ENCODE data around the gene PEMT.

PEMT gene

GRCh38 chr17:17612085-17613022 lies 20.8 kb upstream of the PEMT start:
- H3K9me3 ChIP-seq (ENCODE audit: insufficient read depth, low read length): no peaks in the 10 kb centered on the region
- no peaks in the 10 kb centered on the region for H3K79me2 ChIP-seq (ENCODE audit: insufficient read depth, low read length)
- no peak overlapping the region for H3K4me3 ChIP-seq (ENCODE audit: insufficient read depth, low read length, poor library complexity, severe bottlenecking)
- no peaks in the 10 kb centered on the region for H3K9me2 ChIP-seq (replicated peaks; ENCODE audit: insufficient read depth, low read length)
- TF ChIP-seq CTCF (IDR thresholded peaks at IDR 0.05; ENCODE audit: insufficient read depth, low read length, poor library complexity, severe bottlenecking) (no peak), EZH2phosphoT487 (conservative IDR thresholded peaks at IDR 0.05; ENCODE audit: low read length) (no peak)
- H3F3A ChIP-seq (ENCODE audit: insufficient read depth): no peaks in the 10 kb centered on the region
- H3K4me2 ChIP-seq (ENCODE audit: low read depth, low read length, poor library complexity, severe bottlenecking): no peak overlapping the region
- no peaks in the 10 kb centered on the region for H3K36me3 ChIP-seq (ENCODE audit: low read length)
- H3K27ac ChIP-seq (ENCODE audit: low read depth, low read length): no peak overlapping the region
- H3K27me3 ChIP-seq (ENCODE audit: low read length): no peaks in the 10 kb centered on the region
- H3K9ac ChIP-seq (ENCODE audit: low read length): no peak overlapping the region
- H2AFZ ChIP-seq (ENCODE audit: low read depth, low read length, severe bottlenecking): no peak overlapping the region
- H4K20me1 ChIP-seq (ENCODE audit: low read depth, low read length): no peaks in the 10 kb centered on the region

- no peak overlapping the region for H3K27ac ChIP-seq (ENCODE audit: low read depth, low read length)
- H3K36me3 ChIP-seq (ENCODE audit: low read length): no peaks in the 10 kb centered on the region
- no peak overlapping the region for H3K4me3 ChIP-seq (ENCODE audit: insufficient read depth, low read length, poor library complexity, severe bottlenecking)
- H3K4me2 ChIP-seq (ENCODE audit: low read depth, low read length, poor library complexity, severe bottlenecking): no peak overlapping the region
- no peaks in the 10 kb centered on the region for H3K79me2 ChIP-seq (ENCODE audit: insufficient read depth, low read length)
- no peaks in the 10 kb centered on the region for H3K27me3 ChIP-seq (ENCODE audit: low read length)
- H3K9ac ChIP-seq (ENCODE audit: low read length): no peak overlapping the region
- TF ChIP-seq EZH2phosphoT487 (conservative IDR thresholded peaks at IDR 0.05; ENCODE audit: low read length) (no peak), CTCF (IDR thresholded peaks at IDR 0.05; ENCODE audit: insufficient read depth, low read length, poor library complexity, severe bottlenecking) (no peak)
- H4K20me1 ChIP-seq (ENCODE audit: low read depth, low read length): no peaks in the 10 kb centered on the region
- no peaks in the 10 kb centered on the region for H3K9me3 ChIP-seq (ENCODE audit: insufficient read depth, low read length)
- H3K9me2 ChIP-seq (replicated peaks; ENCODE audit: insufficient read depth, low read length): no peaks in the 10 kb centered on the region
- no peak overlapping the region for H2AFZ ChIP-seq (ENCODE audit: low read depth, low read length, severe bottlenecking)
- H3F3A ChIP-seq (ENCODE audit: insufficient read depth): no peaks in the 10 kb centered on the region
Measured at GRCh38 chr17:17609121-17609520, 17.6 kb upstream of the PEMT start.

- no peaks in the 10 kb centered on the region for H3K79me2 ChIP-seq (ENCODE audit: insufficient read depth, low read length)
- no peak overlapping the region for H3K27ac ChIP-seq (ENCODE audit: low read depth, low read length)
- no peaks in the 10 kb centered on the region for H3K9me3 ChIP-seq (ENCODE audit: insufficient read depth, low read length)
- H3K9ac ChIP-seq (ENCODE audit: low read length): no peak overlapping the region
- no peaks in the 10 kb centered on the region for H4K20me1 ChIP-seq (ENCODE audit: low read depth, low read length)
- TF ChIP-seq EZH2phosphoT487 (conservative IDR thresholded peaks at IDR 0.05; ENCODE audit: low read length) (no peak), CTCF (IDR thresholded peaks at IDR 0.05; ENCODE audit: insufficient read depth, low read length, poor library complexity, severe bottlenecking) (no peak)
- H3K27me3 ChIP-seq (ENCODE audit: low read length): no peaks in the 10 kb centered on the region
- H3K9me2 ChIP-seq (replicated peaks; ENCODE audit: insufficient read depth, low read length): no peaks in the 10 kb centered on the region
- no peak overlapping the region for H3K4me2 ChIP-seq (ENCODE audit: low read depth, low read length, poor library complexity, severe bottlenecking)
- H2AFZ ChIP-seq (ENCODE audit: low read depth, low read length, severe bottlenecking): no peak overlapping the region
- H3K4me3 ChIP-seq (ENCODE audit: insufficient read depth, low read length, poor library complexity, severe bottlenecking): no peak overlapping the region
- no peaks in the 10 kb centered on the region for H3F3A ChIP-seq (ENCODE audit: insufficient read depth)
- no peaks in the 10 kb centered on the region for H3K36me3 ChIP-seq (ENCODE audit: low read length)
Measured at GRCh38 chr17:17606416-17607000, 15.0 kb upstream of the PEMT start.

All from SU-DHL-6 (cell line).